Esophagus squamous epithelium (tissue), 4 donors: ENCODE measurements around the gene JARID2.

Experiments used
- POLR2A ChIP-seq, 4 donors: fragments of 450-650 bp; IDR thresholded peaks; one replicate each; pipeline ENCODE4 v1.6.1; 2017; ENCODE audit warnings: antibody characterized with exemption in 4 of 4, mild to moderate bottlenecking in 4 of 4, moderate library complexity in 3 of 4
- TF ChIP-seq, protein P1 (sequence below), 6 experiments: fragments of 450-650 bp in 4 of 6; fragments of 200-600 bp in 2 of 6; sonication (generic) in 2 of 6; IDR thresholded peaks; one replicate each; pipeline ENCODE4 v1.5.1; 2016 to 2019; ENCODE audit warnings: antibody characterized with exemption in 6 of 6, mild to moderate bottlenecking in 4 of 6, moderate library complexity in 4 of 6

DNA sequence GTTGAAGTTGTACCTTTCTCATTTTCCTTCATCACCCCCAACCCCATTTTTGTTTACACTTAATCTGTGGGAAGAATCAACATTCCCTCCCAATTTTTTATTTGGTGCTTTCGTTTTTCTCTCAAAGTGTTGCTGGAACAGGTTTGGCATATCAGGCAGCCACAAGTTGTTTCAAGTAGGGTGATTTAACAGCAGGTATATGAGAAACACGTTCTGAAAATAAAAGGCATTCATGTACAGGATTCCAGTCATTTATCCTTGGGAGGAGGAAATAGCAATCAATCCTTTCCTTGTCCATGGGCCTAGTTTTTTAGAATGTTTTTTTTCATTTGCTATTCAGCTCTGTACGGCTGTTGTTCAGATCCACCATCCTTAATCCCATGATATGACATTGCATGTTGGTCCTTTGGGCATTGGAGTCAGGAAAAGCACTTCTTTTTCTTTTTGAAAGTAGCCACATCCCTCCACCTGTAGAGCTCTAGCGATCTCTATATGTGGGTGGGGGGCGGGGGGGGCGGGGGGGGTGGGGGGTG, 120.2 kb downstream of the JARID2 start:
- TF ChIP-seq POLR2A (IDR thresholded peaks at IDR 0.05) = no peak
- TF ChIP-seq, protein P1, sequence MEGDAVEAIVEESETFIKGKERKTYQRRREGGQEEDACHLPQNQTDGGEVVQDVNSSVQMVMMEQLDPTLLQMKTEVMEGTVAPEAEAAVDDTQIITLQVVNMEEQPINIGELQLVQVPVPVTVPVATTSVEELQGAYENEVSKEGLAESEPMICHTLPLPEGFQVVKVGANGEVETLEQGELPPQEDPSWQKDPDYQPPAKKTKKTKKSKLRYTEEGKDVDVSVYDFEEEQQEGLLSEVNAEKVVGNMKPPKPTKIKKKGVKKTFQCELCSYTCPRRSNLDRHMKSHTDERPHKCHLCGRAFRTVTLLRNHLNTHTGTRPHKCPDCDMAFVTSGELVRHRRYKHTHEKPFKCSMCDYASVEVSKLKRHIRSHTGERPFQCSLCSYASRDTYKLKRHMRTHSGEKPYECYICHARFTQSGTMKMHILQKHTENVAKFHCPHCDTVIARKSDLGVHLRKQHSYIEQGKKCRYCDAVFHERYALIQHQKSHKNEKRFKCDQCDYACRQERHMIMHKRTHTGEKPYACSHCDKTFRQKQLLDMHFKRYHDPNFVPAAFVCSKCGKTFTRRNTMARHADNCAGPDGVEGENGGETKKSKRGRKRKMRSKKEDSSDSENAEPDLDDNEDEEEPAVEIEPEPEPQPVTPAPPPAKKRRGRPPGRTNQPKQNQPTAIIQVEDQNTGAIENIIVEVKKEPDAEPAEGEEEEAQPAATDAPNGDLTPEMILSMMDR (IDR thresholded peaks at IDR 0.05) = no peak
